ENCODE data around the gene KRT77.

KRT77 gene

GRCh38 chr12:52661668-52662067 is 41.7 kb downstream of the KRT77 start:
- no peak overlapping the region for H2AK5ac ChIP-seq (ENCODE audit: low read depth, low read length)
- no peak overlapping the region for H3K27ac ChIP-seq (replicated peaks; ENCODE audit: low read length)
- no peak overlapping the region for H3K14ac ChIP-seq (ENCODE audit: low read length)
- H3K27me3 ChIP-seq (ENCODE audit: control insufficient read depth in 3 of 3, insufficient read depth in 3 of 3, low read depth in 1 of 3, low read length in 3 of 3) = peaks cover 0 to 8% (median 0%) of the 10 kb centered on the region in 3 experiments
- no peaks in the 10 kb centered on the region for H3K36me3 ChIP-seq (replicated peaks in 1 of 2; ENCODE audit: control insufficient read depth in 2 of 2, insufficient read depth in 2 of 2, low read length in 2 of 2)
- no peak overlapping the region for H3K23ac ChIP-seq (ENCODE audit: low read depth, low read length, poor library complexity)
- H3K4me1 ChIP-seq (ENCODE audit: control insufficient read depth in 2 of 2, insufficient read depth in 1 of 2, low read depth in 1 of 2, low read length in 2 of 2) = no peaks in the 10 kb centered on the region
- no peak overlapping the region for H2BK12ac ChIP-seq (ENCODE audit: low read length)
- H3K9me3 ChIP-seq (replicated peaks in 1 of 2; ENCODE audit: control insufficient read depth in 2 of 2, insufficient read depth in 1 of 2, low read depth in 1 of 2, low read length in 2 of 2) = no peaks in the 10 kb centered on the region
- H4K91ac ChIP-seq (ENCODE audit: low read depth, low read length, poor library complexity) = no peak overlapping the region
- H2BK15ac ChIP-seq (ENCODE audit: low read length) = no peak overlapping the region
- no peak overlapping the region for H3K4ac ChIP-seq (ENCODE audit: low read length)
- no peak overlapping the region for H3K9ac ChIP-seq (ENCODE audit: low read depth, low read length, poor library complexity)
- H3K79me1 ChIP-seq (ENCODE audit: low read depth, low read length) = no peaks in the 10 kb centered on the region
- no peak overlapping the region for H2AFZ ChIP-seq (ENCODE audit: low read length)
- H4K8ac ChIP-seq (ENCODE audit: low read depth, low read length) = no peak overlapping the region
- H3K4me2 ChIP-seq (ENCODE audit: insufficient read depth, low read length, poor library complexity, severe bottlenecking) = no peak overlapping the region
- peak overlapping the region in 1 of 2 donors; percentile 1 for H3K4me3 ChIP-seq (ENCODE audit: low read length in 2 of 2)
- no peak overlapping the region for H3K18ac ChIP-seq (ENCODE audit: low read length)
- H2BK120ac ChIP-seq (ENCODE audit: low read depth, low read length) = no peak overlapping the region
- WGBS, 2 donors (ENCODE audit: extremely low coverage in 2 of 2, insufficient read length in 2 of 2, insufficient replicate concordance in 1 of 2) = no CpG with 5 or more reads among the region's 3 CpGs
- no peak overlapping the region for H2BK5ac ChIP-seq (ENCODE audit: low read length)
- DNase-seq (ENCODE audit: low spot score) = no peak

- H3K27ac ChIP-seq (replicated peaks; ENCODE audit: low read length) = no peak overlapping the region
- no peak overlapping the region for H3K14ac ChIP-seq (ENCODE audit: low read length)
- H2AK5ac ChIP-seq (ENCODE audit: low read depth, low read length) = no peak overlapping the region
- H3K4me3 ChIP-seq (ENCODE audit: low read length in 2 of 2) = no peak overlapping the region
- H3K4me1 ChIP-seq (ENCODE audit: control insufficient read depth in 2 of 2, insufficient read depth in 1 of 2, low read depth in 1 of 2, low read length in 2 of 2) = no peaks in the 10 kb centered on the region
- H2BK120ac ChIP-seq (ENCODE audit: low read depth, low read length) = no peak overlapping the region
- peaks cover 0 to 8% (median 0%) of the 10 kb centered on the region in 3 experiments for H3K27me3 ChIP-seq (ENCODE audit: control insufficient read depth in 3 of 3, insufficient read depth in 3 of 3, low read depth in 1 of 3, low read length in 3 of 3)
- no peak overlapping the region for H2AFZ ChIP-seq (ENCODE audit: low read length)
- no CpG with 5 or more reads among the region's 3 CpGs for WGBS, 2 donors (ENCODE audit: extremely low coverage in 2 of 2, insufficient read length in 2 of 2, insufficient replicate concordance in 1 of 2)
- no peak overlapping the region for H3K23ac ChIP-seq (ENCODE audit: low read depth, low read length, poor library complexity)
- H2BK5ac ChIP-seq (ENCODE audit: low read length) = no peak overlapping the region
- no peaks in the 10 kb centered on the region for H3K36me3 ChIP-seq (replicated peaks in 1 of 2; ENCODE audit: control insufficient read depth in 2 of 2, insufficient read depth in 2 of 2, low read length in 2 of 2)
- no peaks in the 10 kb centered on the region for H3K9me3 ChIP-seq (replicated peaks in 1 of 2; ENCODE audit: control insufficient read depth in 2 of 2, insufficient read depth in 1 of 2, low read depth in 1 of 2, low read length in 2 of 2)
- no peak overlapping the region for H3K9ac ChIP-seq (ENCODE audit: low read depth, low read length, poor library complexity)
- no peak overlapping the region for H3K18ac ChIP-seq (ENCODE audit: low read length)
- no peak overlapping the region for H3K4me2 ChIP-seq (ENCODE audit: insufficient read depth, low read length, poor library complexity, severe bottlenecking)
- H2BK12ac ChIP-seq (ENCODE audit: low read length) = no peak overlapping the region
- H4K8ac ChIP-seq (ENCODE audit: low read depth, low read length) = no peak overlapping the region
- no peak overlapping the region for H2BK15ac ChIP-seq (ENCODE audit: low read length)
- no peak for DNase-seq (ENCODE audit: low spot score)
- H3K79me1 ChIP-seq (ENCODE audit: low read depth, low read length) = no peaks in the 10 kb centered on the region
- H3K4ac ChIP-seq (ENCODE audit: low read length) = no peak overlapping the region
- H4K91ac ChIP-seq (ENCODE audit: low read depth, low read length, poor library complexity) = no peak overlapping the region
Measured at GRCh38 chr12:52660934-52661499, 42.3 kb downstream of the KRT77 start.

- peaks cover 0 to 8% (median 0%) of the 10 kb centered on the region in 3 experiments for H3K27me3 ChIP-seq (ENCODE audit: control insufficient read depth in 3 of 3, insufficient read depth in 3 of 3, low read depth in 1 of 3, low read length in 3 of 3)
- no peak overlapping the region for H3K4me2 ChIP-seq (ENCODE audit: insufficient read depth, low read length, poor library complexity, severe bottlenecking)
- H3K4ac ChIP-seq (ENCODE audit: low read length) = no peak overlapping the region
- H3K79me1 ChIP-seq (ENCODE audit: low read depth, low read length) = no peaks in the 10 kb centered on the region
- peak overlapping the region; percentile 28 for H3K14ac ChIP-seq (ENCODE audit: low read length)
- H4K91ac ChIP-seq (ENCODE audit: low read depth, low read length, poor library complexity) = no peak overlapping the region
- H2BK5ac ChIP-seq (ENCODE audit: low read length) = no peak overlapping the region
- no peak overlapping the region for H2AFZ ChIP-seq (ENCODE audit: low read length)
- H2AK5ac ChIP-seq (ENCODE audit: low read depth, low read length) = no peak overlapping the region
- H3K18ac ChIP-seq (ENCODE audit: low read length) = no peak overlapping the region
- peaks cover 0 to 2% of the 10 kb centered on the region in 2 donors for H3K4me1 ChIP-seq (ENCODE audit: control insufficient read depth in 2 of 2, insufficient read depth in 1 of 2, low read depth in 1 of 2, low read length in 2 of 2)
- no peaks in the 10 kb centered on the region for H3K36me3 ChIP-seq (replicated peaks in 1 of 2; ENCODE audit: control insufficient read depth in 2 of 2, insufficient read depth in 2 of 2, low read length in 2 of 2)
- WGBS, 2 donors (ENCODE audit: extremely low coverage in 2 of 2, insufficient read length in 2 of 2, insufficient replicate concordance in 1 of 2) = no CpG with 5 or more reads among the region's 4 CpGs
- no peak for DNase-seq (ENCODE audit: low spot score)
- H2BK120ac ChIP-seq (ENCODE audit: low read depth, low read length) = no peak overlapping the region
- no peak overlapping the region for H4K8ac ChIP-seq (ENCODE audit: low read depth, low read length)
- H2BK15ac ChIP-seq (ENCODE audit: low read length) = no peak overlapping the region
- H3K9ac ChIP-seq (ENCODE audit: low read depth, low read length, poor library complexity) = no peak overlapping the region
- H3K4me3 ChIP-seq (ENCODE audit: low read length in 2 of 2) = no peak overlapping the region
- H3K23ac ChIP-seq (ENCODE audit: low read depth, low read length, poor library complexity) = no peak overlapping the region
- H2BK12ac ChIP-seq (ENCODE audit: low read length) = no peak overlapping the region
- H3K27ac ChIP-seq (replicated peaks; ENCODE audit: low read length) = no peak overlapping the region
- H3K9me3 ChIP-seq (replicated peaks in 1 of 2; ENCODE audit: control insufficient read depth in 2 of 2, insufficient read depth in 1 of 2, low read depth in 1 of 2, low read length in 2 of 2) = no peaks in the 10 kb centered on the region
Measured at GRCh38 chr12:52659951-52660350, 43.4 kb downstream of the KRT77 start.

GRCh38 chr12:52659395-52659794 is 43.9 kb downstream of the KRT77 start:
- no peak for DNase-seq (ENCODE audit: low spot score)
- Histone ChIP-seq H2BK120ac (ENCODE audit: low read depth, low read length) (no peak overlapping the region), H3K9me3 (replicated peaks in 1 of 2; ENCODE audit: control insufficient read depth in 2 of 2, insufficient read depth in 1 of 2, low read depth in 1 of 2, low read length in 2 of 2) (no peaks in the 10 kb centered on the region), H3K27me3 (ENCODE audit: control insufficient read depth in 3 of 3, insufficient read depth in 3 of 3, low read depth in 1 of 3, low read length in 3 of 3) (peaks cover 0 to 8% (median 0%) of the 10 kb centered on the region in 3 experiments), H3K4me2 (ENCODE audit: insufficient read depth, low read length, poor library complexity, severe bottlenecking) (no peak overlapping the region), H3K27ac (replicated peaks; ENCODE audit: low read length) (no peak overlapping the region), H3K4me3 (ENCODE audit: low read length in 2 of 2) (no peak overlapping the region), H3K14ac (ENCODE audit: low read length) (peak overlapping the region; percentile 28), H3K23ac (ENCODE audit: low read depth, low read length, poor library complexity) (no peak overlapping the region), H2AK5ac (ENCODE audit: low read depth, low read length) (no peak overlapping the region), H2BK15ac (ENCODE audit: low read length) (no peak overlapping the region), H3K36me3 (replicated peaks in 1 of 2; ENCODE audit: control insufficient read depth in 2 of 2, insufficient read depth in 2 of 2, low read length in 2 of 2) (no peaks in the 10 kb centered on the region), H3K18ac (ENCODE audit: low read length) (no peak overlapping the region), H4K91ac (ENCODE audit: low read depth, low read length, poor library complexity) (no peak overlapping the region), H3K79me1 (ENCODE audit: low read depth, low read length) (no peaks in the 10 kb centered on the region), H4K8ac (ENCODE audit: low read depth, low read length) (no peak overlapping the region), H2BK5ac (ENCODE audit: low read length) (no peak overlapping the region), H2BK12ac (ENCODE audit: low read length) (no peak overlapping the region), H3K9ac (ENCODE audit: low read depth, low read length, poor library complexity) (no peak overlapping the region), H2AFZ (ENCODE audit: low read length) (no peak overlapping the region), H3K4me1 (ENCODE audit: control insufficient read depth in 2 of 2, insufficient read depth in 1 of 2, low read depth in 1 of 2, low read length in 2 of 2) (peaks cover 0 to 2% of the 10 kb centered on the region in 2 donors), H3K4ac (ENCODE audit: low read length) (no peak overlapping the region)
- no CpG with 5 or more reads among the region's 7 CpGs for WGBS, 2 donors (ENCODE audit: extremely low coverage in 2 of 2, insufficient read length in 2 of 2, insufficient replicate concordance in 1 of 2)

All from neuronal stem cell (in vitro differentiated cells).